AG04450 (cell line): ENCODE measurements around the gene FEV. TPM values are rescaled to one million over a fixed set of nuclear protein-coding genes. Genes with fewer than 3 reads are reported as not detected.

Experiments
- CTCF ChIA-PET: fragments of 300-600, 350-600 bp; formaldehyde crosslinking; extraction: SDS; loops from one replicate; lab custom pipeline; 2022; ENCODE audit warnings: antibody characterized with exemption, inconsistent platforms; lab: Charles Lee
- POLR2A ChIA-PET: fragments of 350-600 bp; formaldehyde crosslinking; extraction: SDS; loops from one replicate; lab custom pipeline; 2021; ENCODE audit warnings: antibody characterized with exemption, inconsistent platforms; lab: Yijun Ruan, JAX
- DNase-seq: peaks from one replicate; pipeline ENCODE4 v3.0.0-alpha.2; 2011; ENCODE audit warnings: low read depth, low spot score
- H3K27ac ChIP-seq: one replicate; pipeline ENCODE4 v1.5.1; 2012; ENCODE audit warnings: low read depth, low read length, control low read depth
- H3K27me3 ChIP-seq: one replicate; pipeline ENCODE4 v1.6.0; 2012; ENCODE audit warnings: low read length; ENCODE audit not compliant: control insufficient read depth, insufficient read depth
- H3K4me3 ChIP-seq: 2 replicates; pipeline ENCODE4 v1.5.1; 2011; ENCODE audit warnings: mild to moderate bottlenecking, low read depth, low read length, control low read depth
- H3K9me3 ChIP-seq: 2 replicates; pipeline ENCODE4 v1.5.1; 2012; ENCODE audit warnings: low read length; ENCODE audit not compliant: control insufficient read depth, insufficient read depth
- polyA plus RNA-seq: library from polyadenylated mRNA; depleted of rRNA; stranded (reverse); fragments of >200 nt; gene quantifications from 2 replicates; pipeline ENCODE4 v1.2.3, GENCODE V29; 2011
- TF ChIP-seq, protein P1 (sequence below): IDR thresholded peaks from 2 replicates; pipeline ENCODE4 v1.5.1; 2011; ENCODE audit warnings: low read depth, low read length, control low read depth, inconsistent platforms

The FEV gene
- polyA plus RNA-seq, 1 experiment = not detected

DNA sequence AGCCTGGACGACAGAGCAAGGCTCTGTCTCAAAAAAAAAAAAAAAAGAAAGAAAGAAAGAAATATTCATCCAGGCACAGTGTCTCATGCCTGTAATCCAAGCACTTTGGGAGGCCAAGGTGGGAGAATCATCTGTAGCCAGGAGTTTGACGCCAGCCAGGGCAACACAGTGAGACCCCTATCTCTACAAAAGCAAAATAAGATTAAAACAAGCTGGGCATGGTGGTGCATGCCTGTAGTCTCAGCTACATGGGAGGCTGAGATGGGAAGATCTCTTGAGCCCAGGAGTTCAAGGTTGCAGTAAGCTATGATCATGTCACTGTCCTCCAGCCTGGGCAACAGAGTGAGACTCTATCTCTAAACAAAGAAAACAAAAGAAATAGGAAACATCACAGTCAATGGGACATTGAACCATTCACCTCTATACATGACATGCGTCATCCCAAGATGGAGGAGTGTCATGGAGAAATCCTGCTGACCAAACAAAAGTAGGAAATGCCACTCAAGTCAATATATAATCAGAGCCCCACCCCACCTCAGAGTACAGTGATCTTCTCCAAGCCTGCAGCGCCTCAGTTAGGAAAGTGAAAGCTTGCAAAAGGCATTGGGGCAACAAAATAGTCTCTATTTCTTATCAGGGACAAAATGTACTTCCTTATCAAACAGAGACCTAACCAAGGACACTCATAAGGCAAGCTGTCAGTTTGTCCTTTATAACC lies 9.8 kb downstream of the FEV start:
- H3K27me3 ChIP-seq = peaks cover 37% of the 10 kb centered on the region
- TF ChIP-seq, protein P1, sequence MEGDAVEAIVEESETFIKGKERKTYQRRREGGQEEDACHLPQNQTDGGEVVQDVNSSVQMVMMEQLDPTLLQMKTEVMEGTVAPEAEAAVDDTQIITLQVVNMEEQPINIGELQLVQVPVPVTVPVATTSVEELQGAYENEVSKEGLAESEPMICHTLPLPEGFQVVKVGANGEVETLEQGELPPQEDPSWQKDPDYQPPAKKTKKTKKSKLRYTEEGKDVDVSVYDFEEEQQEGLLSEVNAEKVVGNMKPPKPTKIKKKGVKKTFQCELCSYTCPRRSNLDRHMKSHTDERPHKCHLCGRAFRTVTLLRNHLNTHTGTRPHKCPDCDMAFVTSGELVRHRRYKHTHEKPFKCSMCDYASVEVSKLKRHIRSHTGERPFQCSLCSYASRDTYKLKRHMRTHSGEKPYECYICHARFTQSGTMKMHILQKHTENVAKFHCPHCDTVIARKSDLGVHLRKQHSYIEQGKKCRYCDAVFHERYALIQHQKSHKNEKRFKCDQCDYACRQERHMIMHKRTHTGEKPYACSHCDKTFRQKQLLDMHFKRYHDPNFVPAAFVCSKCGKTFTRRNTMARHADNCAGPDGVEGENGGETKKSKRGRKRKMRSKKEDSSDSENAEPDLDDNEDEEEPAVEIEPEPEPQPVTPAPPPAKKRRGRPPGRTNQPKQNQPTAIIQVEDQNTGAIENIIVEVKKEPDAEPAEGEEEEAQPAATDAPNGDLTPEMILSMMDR = no peak
- ChIA-PET CTCF (interaction anchor here (0.9 to 1.2 kb wide), 3 partner anchors 8 to 184 kb away, joined by 3 to 4 read pairs (median 3); no protein-coding TSS in a partner anchor), POLR2A (interaction anchor here (0.7 kb wide), 1 partner anchor 23 kb away, joined by 4 read pairs; no protein-coding TSS in a partner anchor)
- no peak overlapping the region for H3K4me3 ChIP-seq
- no peak overlapping the region for H3K27ac ChIP-seq
- DNase-seq = no peak
- no peaks in the 10 kb centered on the region for H3K9me3 ChIP-seq

DNA sequence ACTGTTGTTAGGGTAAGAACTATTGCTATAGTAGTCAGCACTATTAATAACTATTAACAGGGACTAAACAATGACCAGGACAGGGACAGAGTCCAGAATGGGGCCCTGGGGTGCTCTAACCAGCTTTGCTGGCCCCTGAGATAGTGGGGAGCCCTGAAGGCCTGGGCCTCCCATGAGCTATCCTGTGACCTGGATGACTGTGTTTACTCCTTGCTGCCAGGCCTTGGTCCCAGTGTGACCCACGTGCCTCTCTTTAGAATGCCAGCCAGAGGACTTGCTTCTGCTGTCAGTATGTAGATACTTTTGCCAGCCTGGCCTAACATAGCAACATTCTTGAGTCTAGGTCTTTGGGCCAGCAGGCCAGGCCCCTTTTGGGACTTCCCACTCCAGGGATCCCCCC lies 14.1 kb downstream of the FEV start:
- TF ChIP-seq, protein P1 = no peak
- CTCF ChIA-PET = interaction anchor here (1.5 kb wide), 1 partner anchor 9 kb away, joined by 6 read pairs; no protein-coding TSS in a partner anchor
- POLR2A ChIA-PET = no interaction called here
- no peaks in the 10 kb centered on the region for H3K9me3 ChIP-seq
- H3K27me3 ChIP-seq = peaks cover 19% of the 10 kb centered on the region
- no peak overlapping the region for H3K27ac ChIP-seq
- no peak overlapping the region for H3K4me3 ChIP-seq
- no peak for DNase-seq

DNA sequence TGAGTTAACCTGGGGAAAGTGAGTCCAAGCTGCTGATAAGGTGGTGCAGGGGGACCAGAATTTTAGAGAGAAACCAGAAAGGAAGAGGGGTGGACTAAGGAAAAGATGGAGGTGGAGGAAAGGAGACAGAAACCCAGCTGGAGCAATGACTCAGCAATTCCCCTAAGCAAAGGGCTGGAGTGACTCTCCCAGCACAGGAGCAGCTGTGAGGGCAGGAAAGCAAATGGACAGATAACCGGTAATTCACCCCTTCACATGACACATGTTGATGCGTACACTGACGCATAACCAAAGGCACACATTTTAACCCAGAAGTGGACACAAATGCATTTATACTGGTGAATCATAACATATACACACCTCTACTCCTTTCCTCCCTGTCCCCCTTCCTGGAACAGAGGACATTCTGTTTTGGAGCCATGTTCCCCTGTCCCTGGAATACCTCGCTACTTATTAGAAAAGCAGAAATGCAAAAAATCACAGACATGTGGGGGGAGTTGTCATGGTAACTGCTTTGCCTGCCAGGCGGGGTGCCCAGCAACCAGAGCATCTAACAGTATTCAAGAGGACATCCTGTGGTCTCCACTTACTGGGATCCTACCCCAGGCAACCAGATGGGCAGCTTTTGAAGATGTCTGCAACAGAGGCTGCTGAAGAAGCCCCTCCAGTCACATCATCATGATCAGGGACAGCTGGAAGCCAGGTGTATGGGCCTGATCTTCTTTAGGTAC lies 20.8 kb downstream of the FEV start:
- peaks cover 34% of the 10 kb centered on the region for H3K27me3 ChIP-seq
- H3K4me3 ChIP-seq = peak overlapping the region; percentile 32
- peak; percentile 65 for DNase-seq
- H3K9me3 ChIP-seq = peaks cover 9% of the 10 kb centered on the region
- TF ChIP-seq, protein P1 = no peak
- ChIA-PET POLR2A (no interaction called here), CTCF (interaction anchor here (1.0 to 2.1 kb wide), 3 partner anchors 16 to 32 kb away, joined by 3 to 17 read pairs (median 4); no protein-coding TSS in a partner anchor)
- peak overlapping the region; percentile 85 for H3K27ac ChIP-seq

DNA sequence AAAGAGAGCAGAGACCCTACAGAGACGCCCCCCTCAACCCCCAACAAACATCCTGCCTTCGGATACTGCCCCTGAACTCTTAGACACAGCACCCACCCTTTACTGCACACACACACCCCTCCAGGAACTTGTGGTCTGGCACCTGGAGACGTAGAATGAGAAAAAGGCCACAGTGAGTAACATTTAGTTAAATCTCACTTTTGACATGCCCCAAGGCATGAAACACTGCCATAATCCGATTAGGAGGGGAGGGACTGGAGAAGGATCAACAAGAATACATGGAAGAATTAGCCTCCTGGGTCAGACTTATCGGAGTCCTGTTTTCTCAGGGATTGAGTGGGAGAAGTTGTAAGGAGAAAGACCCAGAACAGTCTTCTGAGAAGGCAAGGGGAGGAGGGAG lies 21.4 kb downstream of the FEV start:
- POLR2A ChIA-PET = no interaction called here
- Histone ChIP-seq H3K27me3 (peaks cover 37% of the 10 kb centered on the region), H3K4me3 (peak overlapping the region; percentile 32), H3K9me3 (peaks cover 9% of the 10 kb centered on the region), H3K27ac (peak overlapping the region; percentile 85)
- no peak for DNase-seq
- CTCF ChIA-PET = interaction anchor here (1.0 kb wide), 1 partner anchor 17 kb away, joined by 4 read pairs; no protein-coding TSS in a partner anchor
- TF ChIP-seq, protein P1 = no peak
